IMR-90 (cell line): ENCODE measurements around the gene SMIM36. TPM values are rescaled to one million over a fixed set of nuclear protein-coding genes. Genes with fewer than 3 reads are reported as not detected.

Source experiments
- ATAC-seq: fragments of 200-7000 bp; cut with Tn5 transposase; 2 replicates; pipeline ENCODE4 v1.9.1; 2020; ENCODE audit warnings: low read depth, mild to moderate bottlenecking, moderate library complexity
- BruUV-seq: library from RNA; stranded (reverse); fragments of 400-500 nt; replicated peaks from 2 replicates; lab custom pipeline; 2021; lab: Mats Ljungman, UMichigan
- CTCF ChIA-PET: fragments of 300-600 bp; formaldehyde crosslinking; extraction: SDS; loops from one replicate; lab custom pipeline; 2021; ENCODE audit warnings: antibody characterized with exemption; lab: Yijun Ruan, JAX
- POLR2A ChIA-PET: fragments of 300-600 bp; sonication (Branson Sonifier 250); formaldehyde crosslinking; loops from one replicate; lab custom pipeline; 2022; ENCODE audit warnings: antibody characterized with exemption; ENCODE audit not compliant: unreplicated experiment; lab: Charles Lee
- DNase-seq: peaks from one replicate; pipeline ENCODE4 v3.0.0; 2013
- H2AFZ ChIP-seq: replicated peaks from 2 replicates; pipeline ENCODE3; 2013; ENCODE audit warnings: low read length, mild to moderate bottlenecking; ENCODE audit not compliant: poor library complexity
- H2AK5ac ChIP-seq: 2 replicates; pipeline ENCODE4 v1.6.1; 2013; ENCODE audit warnings: low read depth, low read length, inconsistent platforms
- H2AK9ac ChIP-seq: replicated peaks from 2 replicates; pipeline ENCODE3; 2013; ENCODE audit warnings: mild to moderate bottlenecking, low read depth, low read length, moderate library complexity; ENCODE audit not compliant: poor library complexity
- H2BK120ac ChIP-seq: 2 replicates; pipeline ENCODE4 v1.6.1; 2013; ENCODE audit warnings: low read depth, low read length, inconsistent platforms
- H2BK15ac ChIP-seq: 3 replicates; pipeline ENCODE4 v1.6.1; 2013; ENCODE audit warnings: low read depth, low read length, inconsistent platforms
- H2BK20ac ChIP-seq: 2 replicates; pipeline ENCODE4 v1.6.1; 2013; ENCODE audit warnings: low read depth, mild to moderate bottlenecking, inconsistent platforms, low read length, moderate library complexity
- H2BK5ac ChIP-seq: 2 replicates; pipeline ENCODE4 v1.6.1; 2013; ENCODE audit warnings: mild to moderate bottlenecking, low read depth, low read length, inconsistent platforms; ENCODE audit not compliant: poor library complexity, severe bottlenecking
- H3K14ac ChIP-seq: replicated peaks from 2 replicates; pipeline ENCODE4 v1.6.1; 2013; ENCODE audit warnings: low read depth, low read length, inconsistent platforms
- H3K18ac ChIP-seq: 2 replicates; pipeline ENCODE4 v1.6.1; 2013; ENCODE audit warnings: low read depth, low read length, control low read depth
- H3K23ac ChIP-seq: 2 replicates; pipeline ENCODE4 v1.6.1; 2013; ENCODE audit warnings: low read depth, low read length, inconsistent platforms
- H3K27ac ChIP-seq: 2 replicates; pipeline ENCODE4 v1.5.1; 2013; ENCODE audit warnings: mild to moderate bottlenecking, control low read depth, low read length; ENCODE audit not compliant: insufficient read depth
- H3K27me3 ChIP-seq: 2 replicates; pipeline ENCODE4 v1.6.1; 2013; ENCODE audit warnings: low read length; ENCODE audit not compliant: control insufficient read depth, insufficient read depth
- H3K36me3 ChIP-seq: 2 replicates; pipeline ENCODE4 v1.6.1; 2013; ENCODE audit warnings: low read length, mixed read lengths; ENCODE audit not compliant: control insufficient read depth, insufficient read depth
- H3K4ac ChIP-seq: 2 replicates; pipeline ENCODE4 v1.6.1; 2013; ENCODE audit warnings: low read depth, low read length, inconsistent platforms
- H3K4me1 ChIP-seq: 2 replicates; pipeline ENCODE4 v1.6.1; 2013; ENCODE audit warnings: low read length, mixed read lengths; ENCODE audit not compliant: control insufficient read depth, insufficient read depth
- H3K4me2 ChIP-seq: 2 replicates; pipeline ENCODE4 v1.6.1; 2013; ENCODE audit warnings: low read depth, mild to moderate bottlenecking, control low read depth, low read length, moderate library complexity
- H3K4me3 ChIP-seq: 2 replicates; pipeline ENCODE4 v1.5.1; 2013; ENCODE audit warnings: low read depth, mild to moderate bottlenecking, control low read depth, low read length, moderate library complexity; ENCODE audit not compliant: insufficient read depth
- H3K56ac ChIP-seq: 2 replicates; pipeline ENCODE4 v1.6.1; 2013; ENCODE audit warnings: low read length, inconsistent platforms; ENCODE audit not compliant: insufficient read depth; ENCODE audit errors: extremely low read depth
- H3K79me1 ChIP-seq, 2 experiments: 2 replicates each; pipeline ENCODE4 v1.6.1; 2013; ENCODE audit warnings: low read length in 2 of 2, inconsistent platforms in 1 of 2, low read depth in 1 of 2
- H3K9ac ChIP-seq: 2 replicates; pipeline ENCODE4 v1.6.1; 2013; ENCODE audit warnings: low read depth, low read length, control low read depth
- H3K9me1 ChIP-seq: 2 replicates; pipeline ENCODE4 v1.6.1; 2013; ENCODE audit warnings: low read length, inconsistent platforms; ENCODE audit not compliant: insufficient read depth
- H3K9me3 ChIP-seq: 2 replicates; pipeline ENCODE4 v1.6.1; 2013; ENCODE audit warnings: low read length; ENCODE audit not compliant: control insufficient read depth, insufficient read depth
- H4K20me1 ChIP-seq: 2 replicates; pipeline ENCODE4 v1.6.1; 2013; ENCODE audit warnings: low read length, inconsistent platforms; ENCODE audit not compliant: insufficient read depth
- H4K5ac ChIP-seq: 2 replicates; pipeline ENCODE4 v1.6.1; 2013; ENCODE audit warnings: mild to moderate bottlenecking, low read depth, low read length, control low read depth
- H4K8ac ChIP-seq, 2 experiments: 2 replicates each; pipeline ENCODE4 v1.6.1; 2013; ENCODE audit warnings: low read depth in 2 of 2, low read length in 2 of 2, control low read depth in 1 of 2, inconsistent platforms in 1 of 2
- H4K91ac ChIP-seq: 2 replicates; pipeline ENCODE4 v1.6.1; 2013; ENCODE audit warnings: low read depth, low read length, inconsistent platforms; ENCODE audit not compliant: insufficient read depth
- BHLHE40 ChIP-seq: fragments of 150-350 bp; IDR thresholded peaks from 2 replicates; pipeline ENCODE4 v1.6.1; 2016; ENCODE audit warnings: mild to moderate bottlenecking, low read depth, low read length
- CEBPB ChIP-seq: IDR thresholded peaks from 2 replicates; pipeline ENCODE4 v1.6.1; 2012; ENCODE audit warnings: low read depth, low read length, improper control_type of control experiment
- CHD1 ChIP-seq: IDR thresholded peaks from 2 replicates; pipeline ENCODE4 v1.6.1; 2012; ENCODE audit warnings: low read depth, low read length, improper control_type of control experiment
- CTCF ChIP-seq: conservative IDR thresholded peaks from 2 replicates; pipeline ENCODE4 v1.5.1; 2012; ENCODE audit warnings: mild to moderate bottlenecking, low read depth, low read length, improper control_type of control experiment
- ELK1 ChIP-seq: fragments of 150-350 bp; IDR thresholded peaks from 2 replicates; pipeline ENCODE4 v1.6.1; 2016; ENCODE audit warnings: low read depth, mild to moderate bottlenecking, low read length, moderate library complexity, borderline replicate concordance
- FOS ChIP-seq: fragments of 150-350 bp; IDR thresholded peaks from 2 replicates; pipeline ENCODE4 v1.6.1; 2016; ENCODE audit warnings: low read depth, low read length
- MAFK ChIP-seq: IDR thresholded peaks from 2 replicates; pipeline ENCODE4 v1.6.1; 2012; ENCODE audit warnings: low read depth, low read length, improper control_type of control experiment
- MAZ ChIP-seq: IDR thresholded peaks from 2 replicates; pipeline ENCODE4 v1.6.1; 2012; ENCODE audit warnings: low read depth, mild to moderate bottlenecking, low read length, improper control_type of control experiment, moderate library complexity, borderline replicate concordance
- MXI1 ChIP-seq: IDR thresholded peaks from 2 replicates; pipeline ENCODE4 v1.6.1; 2012; ENCODE audit warnings: low read depth, mild to moderate bottlenecking, low read length, moderate library complexity, borderline replicate concordance
- NFE2L2 ChIP-seq: fragments of 150-350 bp; IDR thresholded peaks from 2 replicates; pipeline ENCODE4 v1.6.1; 2016; ENCODE audit warnings: low read depth, mild to moderate bottlenecking, low read length
- POLR2A ChIP-seq: IDR thresholded peaks from 2 replicates; pipeline ENCODE4 v1.6.1; 2012; ENCODE audit warnings: mild to moderate bottlenecking, low read depth, low read length
- RAD21 ChIP-seq: IDR thresholded peaks from 2 replicates; pipeline ENCODE4 v1.6.1; 2012; ENCODE audit warnings: low read length, improper control_type of control experiment
- RCOR1 ChIP-seq: IDR thresholded peaks from 2 replicates; pipeline ENCODE4 v1.6.1; 2012; ENCODE audit warnings: mild to moderate bottlenecking, low read length, improper control_type of control experiment; ENCODE audit not compliant: insufficient replicate concordance
- RFX5 ChIP-seq: IDR thresholded peaks from 2 replicates; pipeline ENCODE4 v1.8.0; 2012; ENCODE audit warnings: low read depth, mild to moderate bottlenecking, low read length, moderate library complexity
- SMC3 ChIP-seq: fragments of 150-350 bp; IDR thresholded peaks from 2 replicates; pipeline ENCODE4 v1.6.1; 2016; ENCODE audit warnings: low read depth, mild to moderate bottlenecking, antibody characterized with exemption, low read length, moderate library complexity
- USF2 ChIP-seq: fragments of 150-350 bp; IDR thresholded peaks from 2 replicates; pipeline ENCODE4 v1.6.1; 2017; ENCODE audit warnings: mild to moderate bottlenecking, antibody characterized with exemption, low read length, low read depth
- WGBS, 2 experiments: methylation state at CpG; one replicate each; pipeline versions ENCODE4 v1.1.5 to v1.1.7; 2013; ENCODE audit warnings: missing lambda C conversion rate in 2 of 2; ENCODE audit not compliant: insufficient read length in 1 of 2; ENCODE audit errors: extremely low coverage in 2 of 2; 5-methylcytosine and 5-hydroxymethylcytosine counted together
- dilution Hi-C: fragments of 300-500 bp; cut with HindIII; formaldehyde crosslinking; loops from one replicate; pipeline ENCODE4 v1.14.3; 2018; ENCODE audit warnings: low sequenced_read_pairs; ENCODE audit not compliant: unreplicated experiment
- in situ Hi-C: fragments of 300-500 bp; cut with MboI; formaldehyde crosslinking; loops from 3 replicates; pipeline ENCODE4 v1.14.3; 2019; ENCODE audit warnings: low sequenced_read_pairs, inconsistent platforms, mixed read lengths
- intact Hi-C: fragments of 100-400 bp; cut with micrococcal nuclease; formaldehyde crosslinking; loops from 2 replicates; pipeline ENCODE4 v1.10.0; 2022
- polyA plus RNA-seq, 3 experiments: library from polyadenylated mRNA; depleted of rRNA; stranded (reverse); fragments of >200 nt; gene quantifications; 2 replicates each; pipeline ENCODE4 v1.2.3, GENCODE V29; 2012; ENCODE audit warnings: low replicate concordance in 1 of 3
- total RNA-seq: library from RNA; depleted of rRNA; stranded (reverse); fragments of >200 nt; gene quantifications from 2 replicates; pipeline ENCODE4 v1.2.3, GENCODE V29; 2012

The SMIM36 gene
- total and polyA plus RNA-seq, 2 of the 4 experiments (the other 2 are of a cell fraction): not detected

- Histone ChIP-seq H2BK5ac (no peak overlapping the region), H3K9ac (no peak overlapping the region), H3K18ac (no peak overlapping the region), H2BK15ac (no peak overlapping the region), H3K4ac (no peak overlapping the region), H3K9me3 (no peaks in the 10 kb centered on the region), H3K56ac (no peak overlapping the region), H3K27ac (no peak overlapping the region), H3K9me1 (peaks cover 4% of the 10 kb centered on the region; the same call in 1 of the 2 replicates), H4K8ac (no peak overlapping the region), H4K91ac (no peak overlapping the region), H3K4me3 (no peak overlapping the region), H2BK20ac (peak overlapping the region; percentile 20; the same call in 1 of the 2 replicates), H3K4me1 (peaks cover 20% of the 10 kb centered on the region), H4K5ac (no peak overlapping the region; the same call in 1 of the 2 replicates), H3K79me1 (no peaks in the 10 kb centered on the region), H2AK5ac (no peak overlapping the region), H2AFZ (no peak overlapping the region), H3K14ac (0 out of 2 replicates have a peak overlapping the region, but pooled peaks have one; percentile 18), H2AK9ac (no peak overlapping the region), H4K20me1 (peaks cover 4% of the 10 kb centered on the region; the same call in 1 of the 2 replicates), H3K4me2 (no peak overlapping the region), H3K23ac (no peak overlapping the region), H3K27me3 (no peaks in the 10 kb centered on the region), H2BK120ac (no peak overlapping the region; the same call in 1 of the 2 replicates), H3K36me3 (no peaks in the 10 kb centered on the region)
- ChIA-PET CTCF (no interaction called here), POLR2A (no interaction called here)
- dilution Hi-C loops: no loop called here
- intact Hi-C loops: loop anchor here (2.0 kb wide), 1 partner anchor 14 kb away; no protein-coding TSS in a partner anchor
- ATAC-seq: no peak
- TF ChIP-seq CEBPB (no peak), POLR2A (no peak), CTCF (no peak), FOS (no peak), BHLHE40 (no peak), ELK1 (no peak), MAZ (no peak), RFX5 (no peak), NFE2L2 (no peak), SMC3 (no peak), RAD21 (no peak), MAFK (no peak), CHD1 (no peak), USF2 (no peak), RCOR1 (no peak), MXI1 (no peak)
- in situ Hi-C loops: no loop called here
- BruUV-seq: no TSS peak
- DNase-seq: no peak
- WGBS, 2 experiments: 0% methylated on average over 2 of the region's 5 CpGs; no CpG with 5 or more reads in 1 of the 2 experiments
Observed at GRCh38 chr17:55437159-55437605, 74.1 kb downstream of the SMIM36 start.
